ENCODE results near the gene BHMT.
"Not testable (repeated sequence)": the region's sequence is repeated elsewhere in the genome, so short reads cannot be mapped to it uniquely, and the experiment has no call there.

BHMT gene

GRCh38 chr5:79149433-79149832, 37.8 kb downstream of the BHMT start:
- TF ChIP-seq, protein P1, sequence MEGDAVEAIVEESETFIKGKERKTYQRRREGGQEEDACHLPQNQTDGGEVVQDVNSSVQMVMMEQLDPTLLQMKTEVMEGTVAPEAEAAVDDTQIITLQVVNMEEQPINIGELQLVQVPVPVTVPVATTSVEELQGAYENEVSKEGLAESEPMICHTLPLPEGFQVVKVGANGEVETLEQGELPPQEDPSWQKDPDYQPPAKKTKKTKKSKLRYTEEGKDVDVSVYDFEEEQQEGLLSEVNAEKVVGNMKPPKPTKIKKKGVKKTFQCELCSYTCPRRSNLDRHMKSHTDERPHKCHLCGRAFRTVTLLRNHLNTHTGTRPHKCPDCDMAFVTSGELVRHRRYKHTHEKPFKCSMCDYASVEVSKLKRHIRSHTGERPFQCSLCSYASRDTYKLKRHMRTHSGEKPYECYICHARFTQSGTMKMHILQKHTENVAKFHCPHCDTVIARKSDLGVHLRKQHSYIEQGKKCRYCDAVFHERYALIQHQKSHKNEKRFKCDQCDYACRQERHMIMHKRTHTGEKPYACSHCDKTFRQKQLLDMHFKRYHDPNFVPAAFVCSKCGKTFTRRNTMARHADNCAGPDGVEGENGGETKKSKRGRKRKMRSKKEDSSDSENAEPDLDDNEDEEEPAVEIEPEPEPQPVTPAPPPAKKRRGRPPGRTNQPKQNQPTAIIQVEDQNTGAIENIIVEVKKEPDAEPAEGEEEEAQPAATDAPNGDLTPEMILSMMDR (conservative IDR thresholded peaks at IDR 0.05; ENCODE audit: low read depth, low read length): no peak
- Histone ChIP-seq H3K36me3 (ENCODE audit: insufficient read depth) (no peaks in the 10 kb centered on the region), H3K79me2 (ENCODE audit: insufficient read depth, low read depth) (no peaks in the 10 kb centered on the region), H3K4me3 (IDR thresholded peaks at IDR 0.05; ENCODE audit: insufficient read depth, low read depth, low read length) (no peak overlapping the region), H3K27ac (no peak overlapping the region), H3K9ac (no peak overlapping the region), H3K4me2 (no peak overlapping the region), H4K20me1 (ENCODE audit: insufficient read depth) (no peaks in the 10 kb centered on the region), H2AFZ (ENCODE audit: low read depth) (no peak overlapping the region), H3K27me3 (ENCODE audit: insufficient read depth, low read depth) (no peaks in the 10 kb centered on the region), H3K4me1 (ENCODE audit: low read depth, poor library complexity, severe bottlenecking) (peaks cover 22% of the 10 kb centered on the region)

GRCh38 chr5:79151942-79152671, 40.5 kb downstream of the BHMT start:
- Histone ChIP-seq H3K4me3 (IDR thresholded peaks at IDR 0.05; ENCODE audit: insufficient read depth, low read depth, low read length) (no peak overlapping the region), H3K4me2 (peak overlapping the region; percentile 18; the same call in 1 of the 2 replicates), H3K9ac (no peak overlapping the region), H3K79me2 (ENCODE audit: insufficient read depth, low read depth) (no peaks in the 10 kb centered on the region), H3K27me3 (ENCODE audit: insufficient read depth, low read depth) (no peaks in the 10 kb centered on the region), H3K36me3 (ENCODE audit: insufficient read depth) (no peaks in the 10 kb centered on the region), H3K27ac (peak overlapping the region; percentile 10; the same call in 1 of the 2 replicates), H4K20me1 (ENCODE audit: insufficient read depth) (no peaks in the 10 kb centered on the region), H3K4me1 (ENCODE audit: low read depth, poor library complexity, severe bottlenecking) (peaks cover 27% of the 10 kb centered on the region), H2AFZ (ENCODE audit: low read depth) (peak overlapping the region; percentile 9; the same call in 1 of the 2 replicates)
- TF ChIP-seq, protein P1 (conservative IDR thresholded peaks at IDR 0.05; ENCODE audit: low read depth, low read length): no peak

DNA sequence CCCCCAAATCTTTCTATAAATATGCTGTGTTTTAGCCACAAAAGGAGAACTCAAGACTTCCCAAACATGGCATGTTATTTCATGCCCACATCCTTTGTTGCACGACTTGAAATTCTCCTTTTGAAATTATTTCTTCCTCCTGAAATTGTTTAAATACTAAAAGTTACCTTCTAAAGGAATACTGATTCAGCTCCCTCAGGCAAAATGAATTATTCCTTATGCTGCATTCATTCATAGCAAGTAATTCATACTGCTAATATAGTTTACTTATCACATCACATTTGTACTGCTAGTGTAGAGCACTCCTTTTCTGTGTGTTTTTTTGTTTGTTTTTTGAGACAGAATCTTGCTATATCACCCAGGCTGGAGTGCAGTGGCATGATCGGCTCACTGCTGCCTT, 45.7 kb downstream of the BHMT start:
- Histone ChIP-seq H3K4me3 (IDR thresholded peaks at IDR 0.05; ENCODE audit: insufficient read depth, low read depth, low read length) (no peak overlapping the region), H3K27ac (no peak overlapping the region), H3K9ac (no peak overlapping the region), H3K79me2 (ENCODE audit: insufficient read depth, low read depth) (no peaks in the 10 kb centered on the region), H3K27me3 (ENCODE audit: insufficient read depth, low read depth) (no peaks in the 10 kb centered on the region), H4K20me1 (ENCODE audit: insufficient read depth) (no peaks in the 10 kb centered on the region), H2AFZ (ENCODE audit: low read depth) (no peak overlapping the region), H3K4me2 (no peak overlapping the region), H3K4me1 (ENCODE audit: low read depth, poor library complexity, severe bottlenecking) (peaks cover 18% of the 10 kb centered on the region), H3K36me3 (ENCODE audit: insufficient read depth) (no peaks in the 10 kb centered on the region)
- TF ChIP-seq, protein P1 (conservative IDR thresholded peaks at IDR 0.05; ENCODE audit: low read depth, low read length): no peak

DNA sequence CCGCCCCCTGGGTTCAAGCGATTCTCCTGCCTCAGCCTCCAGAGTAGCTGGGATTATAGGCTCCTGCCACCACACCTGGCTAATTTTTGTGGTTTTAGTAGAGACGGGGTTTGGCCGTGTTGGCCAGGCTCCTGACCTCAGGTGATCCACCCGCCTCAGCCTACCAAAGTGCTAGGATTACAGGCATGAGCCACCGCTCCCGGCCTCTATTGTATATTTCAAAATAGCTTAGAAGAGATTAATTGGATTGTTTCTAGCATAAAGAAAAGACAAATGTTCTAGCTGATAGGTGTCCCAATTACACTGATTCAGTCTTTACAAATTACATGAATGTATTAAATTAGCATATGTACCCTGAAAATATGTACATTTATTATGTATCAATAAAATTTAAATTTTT, 50.0 kb downstream of the BHMT start:
- not testable (repeated sequence) for H3K4me3 ChIP-seq (IDR thresholded peaks at IDR 0.05; ENCODE audit: insufficient read depth, low read depth, low read length); H3K27ac ChIP-seq; H3K79me2 ChIP-seq (ENCODE audit: insufficient read depth, low read depth); H4K20me1 ChIP-seq (ENCODE audit: insufficient read depth); H3K9ac ChIP-seq; H3K27me3 ChIP-seq (ENCODE audit: insufficient read depth, low read depth); H3K4me1 ChIP-seq (ENCODE audit: low read depth, poor library complexity, severe bottlenecking); H3K4me2 ChIP-seq; H3K36me3 ChIP-seq (ENCODE audit: insufficient read depth); H2AFZ ChIP-seq (ENCODE audit: low read depth)

GRCh38 chr5:79168031-79168430, 56.4 kb downstream of the BHMT start:
- Histone ChIP-seq H3K4me3 (IDR thresholded peaks at IDR 0.05; ENCODE audit: insufficient read depth, low read depth, low read length) (no peak overlapping the region), H3K36me3 (ENCODE audit: insufficient read depth) (no peaks in the 10 kb centered on the region), H2AFZ (ENCODE audit: low read depth) (no peak overlapping the region), H3K4me2 (no peak overlapping the region), H3K27me3 (ENCODE audit: insufficient read depth, low read depth) (no peaks in the 10 kb centered on the region), H3K4me1 (ENCODE audit: low read depth, poor library complexity, severe bottlenecking) (no peaks in the 10 kb centered on the region), H3K9ac (no peak overlapping the region), H3K79me2 (ENCODE audit: insufficient read depth, low read depth) (no peaks in the 10 kb centered on the region), H4K20me1 (ENCODE audit: insufficient read depth) (no peaks in the 10 kb centered on the region), H3K27ac (no peak overlapping the region)
- TF ChIP-seq, protein P1 (conservative IDR thresholded peaks at IDR 0.05; ENCODE audit: low read depth, low read length): no peak
